ENCODE results near the gene METTL14.

Gene METTL14

DNA sequence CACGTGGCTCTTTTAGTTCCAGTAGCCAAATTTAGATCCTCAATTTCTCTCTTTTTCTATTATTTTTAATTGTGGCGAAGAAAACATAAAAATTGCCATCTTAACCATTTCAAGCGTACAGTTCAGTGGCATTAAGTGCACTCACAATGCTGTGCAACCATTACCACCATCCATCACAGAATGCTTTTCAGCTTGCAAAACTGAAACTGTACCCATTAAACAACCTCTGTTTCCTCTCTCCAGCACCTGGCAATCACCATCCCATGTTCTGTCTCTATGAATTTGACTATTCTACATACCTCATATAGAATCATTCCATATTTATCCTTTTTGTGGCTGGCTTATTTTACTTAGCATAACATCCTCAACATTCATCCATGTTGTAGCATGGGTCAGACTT is 74.9 kb downstream of the METTL14 start:
- no peak overlapping the region for H3K27ac Mint-ChIP-seq
- peaks cover 5% of the 10 kb centered on the region for H3K4me1 Mint-ChIP-seq (ENCODE audit: low read depth)
- no peaks in the 10 kb centered on the region for H3K9me3 Mint-ChIP-seq
- peaks cover 61% of the 10 kb centered on the region for H3K36me3 Mint-ChIP-seq (ENCODE audit: low read depth)
- H3K4me3 Mint-ChIP-seq, result no peak overlapping the region
- no peaks in the 10 kb centered on the region for H3K27me3 Mint-ChIP-seq

GRCh38 chr4:118760493-118760892 is 75.3 kb downstream of the METTL14 start:
- Mint-ChIP-seq H3K36me3 (ENCODE audit: low read depth) (peaks cover 57% of the 10 kb centered on the region), H3K27me3 (no peaks in the 10 kb centered on the region), H3K4me3 (no peak overlapping the region), H3K27ac (no peak overlapping the region), H3K4me1 (ENCODE audit: low read depth) (peaks cover 5% of the 10 kb centered on the region), H3K9me3 (no peaks in the 10 kb centered on the region)

- Mint-ChIP-seq H3K27ac (no peak overlapping the region), H3K27me3 (no peaks in the 10 kb centered on the region), H3K4me3 (no peak overlapping the region), H3K9me3 (no peaks in the 10 kb centered on the region), H3K4me1 (ENCODE audit: low read depth) (peaks cover 5% of the 10 kb centered on the region), H3K36me3 (ENCODE audit: low read depth) (peaks cover 60% of the 10 kb centered on the region)
Observed at GRCh38 chr4:118761397-118762016, 76.3 kb downstream of the METTL14 start.

DNA sequence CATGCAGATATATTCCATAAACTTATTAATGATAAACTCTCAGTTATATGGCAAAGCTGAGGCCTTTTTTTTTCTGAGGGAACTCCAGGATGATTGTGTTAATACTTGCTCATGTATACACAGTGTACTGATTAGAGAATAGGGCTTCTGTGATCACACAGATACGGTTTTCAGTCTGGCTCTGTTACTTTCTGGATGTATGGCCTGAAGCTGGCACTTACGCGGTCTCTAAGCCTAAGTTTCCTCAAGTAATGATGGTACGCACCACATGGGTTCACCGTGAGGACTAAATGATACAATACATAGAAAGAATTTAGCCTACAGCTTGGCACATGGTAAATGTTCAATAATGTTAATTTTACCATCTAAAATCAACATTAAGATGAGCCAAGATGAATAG is 77.0 kb downstream of the METTL14 start:
- Mint-ChIP-seq H3K36me3 (ENCODE audit: low read depth) (peaks cover 63% of the 10 kb centered on the region), H3K4me3 (no peak overlapping the region), H3K4me1 (ENCODE audit: low read depth) (peaks cover 5% of the 10 kb centered on the region), H3K27me3 (no peaks in the 10 kb centered on the region), H3K9me3 (no peaks in the 10 kb centered on the region), H3K27ac (no peak overlapping the region)

DNA sequence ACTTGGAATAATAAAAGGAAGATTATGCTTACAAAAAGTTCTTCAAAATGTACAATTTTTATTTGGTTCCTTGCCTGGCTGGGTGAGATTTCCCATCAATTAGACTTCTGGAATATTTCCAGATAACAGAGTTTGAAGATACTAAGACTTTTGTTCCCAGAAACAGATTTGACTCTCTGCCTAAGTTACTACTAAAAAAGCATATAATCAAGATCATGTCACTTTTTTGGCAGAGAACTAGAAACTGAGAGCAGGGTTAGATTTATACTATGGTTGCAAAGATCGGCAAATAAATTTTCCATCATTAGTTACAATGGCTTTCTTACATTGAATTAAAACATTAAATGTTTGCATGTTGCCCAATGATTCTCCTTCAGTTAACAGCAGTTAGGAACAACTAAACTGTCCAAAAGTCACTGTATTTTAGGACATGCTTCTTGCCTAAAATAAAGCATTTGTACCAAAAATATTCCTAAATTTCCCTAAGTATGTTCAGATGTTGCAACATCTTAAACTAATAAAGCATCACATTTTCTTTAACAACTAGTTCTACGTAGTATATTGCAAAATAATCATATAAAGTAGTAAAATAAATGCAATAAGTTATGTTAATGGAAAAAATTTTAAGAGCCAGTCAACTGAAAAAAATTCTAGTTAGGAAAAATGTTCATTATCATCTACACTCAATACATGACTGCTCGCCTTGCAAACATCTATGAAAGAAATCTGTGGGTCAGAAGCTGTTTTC is 77.7 kb downstream of the METTL14 start:
- H3K36me3 Mint-ChIP-seq (ENCODE audit: low read depth), result peaks cover 66% of the 10 kb centered on the region
- peaks cover 5% of the 10 kb centered on the region for H3K4me1 Mint-ChIP-seq (ENCODE audit: low read depth)
- no peaks in the 10 kb centered on the region for H3K9me3 Mint-ChIP-seq
- H3K27me3 Mint-ChIP-seq, result no peaks in the 10 kb centered on the region
- no peak overlapping the region for H3K4me3 Mint-ChIP-seq
- H3K27ac Mint-ChIP-seq, result no peak overlapping the region

Data from stimulated activated naive CD8-positive, alpha-beta T cell treated with anti-CD3 and anti-CD28 coated beads, Interleukin-15, Interleukin-2, amounts not matched to agents 100 ng/mL and 50 ng/mL, for 24 hours (primary cell).